SU-DHL-6 (cell line): ENCODE data around the gene CEP350.

ENCODE experiments used
- H2AFZ ChIP-seq: fragments of 200-600 bp; sonication (generic); 2 replicates; pipeline ENCODE4 v1.6.1; 2014; ENCODE audit warnings: low read depth, mild to moderate bottlenecking, moderate library complexity, mixed read lengths, antibody characterized with exemption, low read length; ENCODE audit not compliant: severe bottlenecking
- H3F3A ChIP-seq: fragments of 200-600 bp; shearing (Covaris generic); 2 replicates; pipeline ENCODE4 v1.6.0; 2016; ENCODE audit warnings: antibody characterized with exemption, mild to moderate bottlenecking; ENCODE audit not compliant: insufficient read depth
- H3K27ac ChIP-seq: fragments of 200-600 bp; sonication (generic); 2 replicates; pipeline ENCODE4 v1.5.1; 2016; ENCODE audit warnings: low read depth, mild to moderate bottlenecking, low read length, moderate library complexity, mixed read lengths
- H3K27me3 ChIP-seq: fragments of 200-600 bp; sonication (generic), shearing (Covaris generic); 2 replicates; pipeline ENCODE4 v1.6.0; 2014; ENCODE audit warnings: mild to moderate bottlenecking, low read length
- H3K36me3 ChIP-seq: fragments of 200-600 bp; sonication (generic); 2 replicates; pipeline ENCODE4 v1.6.1; 2014; ENCODE audit warnings: mild to moderate bottlenecking, low read length, mixed read lengths
- H3K4me2 ChIP-seq: fragments of 300-600, 200-600 bp; shearing (Covaris generic), sonication (generic); 2 replicates; pipeline ENCODE4 v1.6.0; 2014; ENCODE audit warnings: low read length, low read depth, mild to moderate bottlenecking; ENCODE audit not compliant: poor library complexity, severe bottlenecking
- H3K4me3 ChIP-seq: fragments of 200-600 bp; sonication (generic); 2 replicates; pipeline ENCODE4 v1.5.1; 2014; ENCODE audit warnings: antibody characterized with exemption, low read length, mild to moderate bottlenecking, mixed read lengths; ENCODE audit not compliant: insufficient read depth, poor library complexity, severe bottlenecking
- H3K79me2 ChIP-seq: fragments of 200-600 bp; sonication (generic); 2 replicates; pipeline ENCODE4 v1.6.1; 2014; ENCODE audit warnings: mild to moderate bottlenecking, low read length, moderate library complexity; ENCODE audit not compliant: insufficient read depth
- H3K9ac ChIP-seq: fragments of 200-600 bp; sonication (generic); 2 replicates; pipeline ENCODE4 v1.7.0; 2014; ENCODE audit warnings: mild to moderate bottlenecking, low read length
- H3K9me2 ChIP-seq: fragments of 200-600 bp; sonication (generic); replicated peaks from 2 replicates; pipeline ENCODE4 v1.6.1; 2014; ENCODE audit warnings: low read length; ENCODE audit not compliant: insufficient read depth
- H3K9me3 ChIP-seq: fragments of 200-600 bp; sonication (generic); 2 replicates; pipeline ENCODE4 v1.6.1; 2014; ENCODE audit warnings: low read length, mixed read lengths; ENCODE audit not compliant: insufficient read depth
- H4K20me1 ChIP-seq: fragments of 200-600 bp; sonication (generic); 2 replicates; pipeline ENCODE4 v1.6.1; 2014; ENCODE audit warnings: low read depth, mild to moderate bottlenecking, antibody characterized with exemption, low read length, moderate library complexity, mixed read lengths
- CTCF ChIP-seq: fragments of 200-600 bp; sonication (generic); IDR thresholded peaks from one replicate; pipeline ENCODE4 v1.5.1; 2017; ENCODE audit warnings: antibody characterized with exemption, mild to moderate bottlenecking, low read length, moderate library complexity; ENCODE audit not compliant: insufficient read depth, poor library complexity, severe bottlenecking
- EZH2phosphoT487 ChIP-seq: fragments of 200-600 bp; sonication (generic), shearing (Covaris generic); conservative IDR thresholded peaks from 2 replicates; pipeline ENCODE4 v1.6.1; 2018; ENCODE audit warnings: mild to moderate bottlenecking, antibody characterized with exemption, low read length, moderate library complexity, mixed read lengths

Gene CEP350

GRCh38 chr1:180144659-180145357, 190.2 kb downstream of the CEP350 start:
- no peak overlapping the region for H2AFZ ChIP-seq

GRCh38 chr1:180145446-180145845, 190.8 kb downstream of the CEP350 start:
- H3K27ac ChIP-seq, result no peak overlapping the region
- no peak overlapping the region for H3K4me2 ChIP-seq
- H3K9me2 ChIP-seq, result no peaks in the 10 kb centered on the region
- H3F3A ChIP-seq, result no peaks in the 10 kb centered on the region
- no peaks in the 10 kb centered on the region for H3K36me3 ChIP-seq
- no peak for TF ChIP-seq EZH2phosphoT487
- TF ChIP-seq CTCF, result no peak
- H4K20me1 ChIP-seq, result no peaks in the 10 kb centered on the region
- no peak overlapping the region for H2AFZ ChIP-seq
- H3K27me3 ChIP-seq, result no peaks in the 10 kb centered on the region
- H3K9ac ChIP-seq, result no peak overlapping the region
- H3K4me3 ChIP-seq, result no peak overlapping the region
- no peaks in the 10 kb centered on the region for H3K79me2 ChIP-seq
- no peaks in the 10 kb centered on the region for H3K9me3 ChIP-seq

More at GRCh38 chr1:180144659-180145357, 190.2 kb downstream of the CEP350 start:
- Histone ChIP-seq H3K9me2 (no peaks in the 10 kb centered on the region), H4K20me1 (no peaks in the 10 kb centered on the region), H3K9ac (no peak overlapping the region), H3K4me2 (no peak overlapping the region), H3K79me2 (no peaks in the 10 kb centered on the region), H3K27ac (no peak overlapping the region), H3K36me3 (no peaks in the 10 kb centered on the region), H3F3A (no peaks in the 10 kb centered on the region), H3K9me3 (no peaks in the 10 kb centered on the region), H3K27me3 (no peaks in the 10 kb centered on the region), H3K4me3 (no peak overlapping the region)
- TF ChIP-seq EZH2phosphoT487 (no peak), CTCF (no peak)

- Histone ChIP-seq H3K27me3 (no peaks in the 10 kb centered on the region), H3K79me2 (no peaks in the 10 kb centered on the region), H2AFZ (no peak overlapping the region), H3K9ac (no peak overlapping the region), H3K27ac (no peak overlapping the region), H3K4me2 (no peak overlapping the region), H3K9me3 (no peaks in the 10 kb centered on the region), H3F3A (no peaks in the 10 kb centered on the region), H3K9me2 (no peaks in the 10 kb centered on the region), H4K20me1 (no peaks in the 10 kb centered on the region), H3K36me3 (no peaks in the 10 kb centered on the region), H3K4me3 (no peak overlapping the region)
- TF ChIP-seq CTCF (no peak), EZH2phosphoT487 (no peak)
These were observed 196.4 kb downstream of the CEP350 start for GRCh38 chr1:180150982-180151381.
